A673 (cell line): ENCODE data around the gene FAM114A1. TPM values are rescaled to one million over a fixed set of nuclear protein-coding genes. Genes with fewer than 3 reads are reported as not detected.

Experiments used
- BruUV-seq: library from RNA; stranded (reverse); fragments of 400-500 nt; replicated peaks from 2 replicates; lab custom pipeline; 2021; lab: Mats Ljungman, UMichigan
- CTCF ChIA-PET: fragments of 300-600 bp; sonication (Branson Sonifier 250); formaldehyde crosslinking; loops from one replicate; lab custom pipeline; 2022; ENCODE audit warnings: antibody characterized with exemption; lab: Charles Lee
- POLR2A ChIA-PET: fragments of 300-600 bp; sonication (Branson Sonifier 250); formaldehyde crosslinking; loops from one replicate; lab custom pipeline; 2022; ENCODE audit warnings: antibody characterized with exemption; ENCODE audit not compliant: low non-redundant PET; lab: Charles Lee
- DNase-seq: peaks from one replicate; pipeline ENCODE4 v3.0.0-alpha.2; 2015; ENCODE audit warnings: low spot score
- H3K27ac ChIP-seq: fragments of 200-600 bp; sonication (generic); 2 replicates; pipeline ENCODE4 v1.5.1; 2016; ENCODE audit warnings: mixed run types, low read depth, mild to moderate bottlenecking, mixed read lengths, antibody characterized with exemption, low read length; ENCODE audit not compliant: poor library complexity, severe bottlenecking
- H3K27me3 ChIP-seq: fragments of 200-600 bp; sonication (generic); replicated peaks from 2 replicates; pipeline ENCODE4 v1.6.1; 2017; ENCODE audit warnings: mixed run types, low read depth, mild to moderate bottlenecking, mixed read lengths, antibody characterized with exemption, low read length; ENCODE audit not compliant: insufficient read depth, poor library complexity
- H3K36me3 ChIP-seq: fragments of 200-600 bp; sonication (generic); 2 replicates; pipeline ENCODE4 v1.6.1; 2016; ENCODE audit warnings: mixed run types, mild to moderate bottlenecking, mixed read lengths, antibody characterized with exemption, low read length; ENCODE audit not compliant: insufficient read depth, poor library complexity, severe bottlenecking
- H3K4me1 ChIP-seq: fragments of 200-600 bp; sonication (generic); 2 replicates; pipeline ENCODE4 v1.6.1; 2017; ENCODE audit warnings: mixed run types, mild to moderate bottlenecking, mixed read lengths, antibody characterized with exemption, low read length; ENCODE audit not compliant: insufficient read depth, poor library complexity, severe bottlenecking
- H3K4me3 ChIP-seq: fragments of 200-600 bp; sonication (generic); 2 replicates; pipeline ENCODE4 v1.5.1; 2016; ENCODE audit warnings: low read depth, mixed run types, mild to moderate bottlenecking, mixed read lengths, low read length; ENCODE audit not compliant: poor library complexity, severe bottlenecking
- H3K9me3 ChIP-seq: fragments of 200-600 bp; sonication (generic); 2 replicates; pipeline ENCODE4 v1.6.1; 2016; ENCODE audit warnings: mixed run types, low read depth, mild to moderate bottlenecking, mixed read lengths, antibody characterized with exemption, low read length; ENCODE audit not compliant: poor library complexity, severe bottlenecking
- EZH2 ChIP-seq: fragments of 200-600 bp; sonication (generic); IDR thresholded peaks from 2 replicates; pipeline ENCODE4 v1.6.1; 2017; ENCODE audit warnings: borderline replicate concordance, low read depth, mild to moderate bottlenecking, mixed read lengths, antibody characterized with exemption, low read length; ENCODE audit not compliant: poor library complexity, severe bottlenecking
- intact Hi-C: fragments of 100-400 bp; cut with micrococcal nuclease; formaldehyde crosslinking; loops from one replicate; pipeline ENCODE4 v1.10.0; 2022; ENCODE audit not compliant: unreplicated experiment
- total RNA-seq: library from RNA; stranded (reverse); gene quantifications from 2 replicates; pipeline ENCODE4 v1.2.3, GENCODE V29; 2021
- TF ChIP-seq, protein P1 (sequence below): fragments of 300-800, 200-600 bp; sonication (generic); conservative IDR thresholded peaks from 2 replicates; pipeline ENCODE4 v1.5.1; 2017; ENCODE audit warnings: low read depth, mild to moderate bottlenecking, antibody characterized with exemption, low read length, moderate library complexity, mixed read lengths

The FAM114A1 gene
- total RNA-seq, 1 experiment from 2014 or later: 4.2 TPM

- intact Hi-C loops: no loop called here
- Histone ChIP-seq H3K4me1 (peaks cover 21% of the 10 kb centered on the region), H3K4me3 (no peak overlapping the region), H3K27ac (peak overlapping the region; percentile 9), H3K27me3 (no peaks in the 10 kb centered on the region), H3K9me3 (no peaks in the 10 kb centered on the region), H3K36me3 (no peaks in the 10 kb centered on the region)
- DNase-seq: no peak
- POLR2A ChIA-PET: no interaction called here
- TF ChIP-seq EZH2: no peak
- TF ChIP-seq, protein P1, sequence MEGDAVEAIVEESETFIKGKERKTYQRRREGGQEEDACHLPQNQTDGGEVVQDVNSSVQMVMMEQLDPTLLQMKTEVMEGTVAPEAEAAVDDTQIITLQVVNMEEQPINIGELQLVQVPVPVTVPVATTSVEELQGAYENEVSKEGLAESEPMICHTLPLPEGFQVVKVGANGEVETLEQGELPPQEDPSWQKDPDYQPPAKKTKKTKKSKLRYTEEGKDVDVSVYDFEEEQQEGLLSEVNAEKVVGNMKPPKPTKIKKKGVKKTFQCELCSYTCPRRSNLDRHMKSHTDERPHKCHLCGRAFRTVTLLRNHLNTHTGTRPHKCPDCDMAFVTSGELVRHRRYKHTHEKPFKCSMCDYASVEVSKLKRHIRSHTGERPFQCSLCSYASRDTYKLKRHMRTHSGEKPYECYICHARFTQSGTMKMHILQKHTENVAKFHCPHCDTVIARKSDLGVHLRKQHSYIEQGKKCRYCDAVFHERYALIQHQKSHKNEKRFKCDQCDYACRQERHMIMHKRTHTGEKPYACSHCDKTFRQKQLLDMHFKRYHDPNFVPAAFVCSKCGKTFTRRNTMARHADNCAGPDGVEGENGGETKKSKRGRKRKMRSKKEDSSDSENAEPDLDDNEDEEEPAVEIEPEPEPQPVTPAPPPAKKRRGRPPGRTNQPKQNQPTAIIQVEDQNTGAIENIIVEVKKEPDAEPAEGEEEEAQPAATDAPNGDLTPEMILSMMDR: no peak
- no TSS peak for BruUV-seq
- CTCF ChIA-PET: no interaction called here
Measured at GRCh38 chr4:38983291-38983690, 115.7 kb downstream of the FAM114A1 start.

DNA sequence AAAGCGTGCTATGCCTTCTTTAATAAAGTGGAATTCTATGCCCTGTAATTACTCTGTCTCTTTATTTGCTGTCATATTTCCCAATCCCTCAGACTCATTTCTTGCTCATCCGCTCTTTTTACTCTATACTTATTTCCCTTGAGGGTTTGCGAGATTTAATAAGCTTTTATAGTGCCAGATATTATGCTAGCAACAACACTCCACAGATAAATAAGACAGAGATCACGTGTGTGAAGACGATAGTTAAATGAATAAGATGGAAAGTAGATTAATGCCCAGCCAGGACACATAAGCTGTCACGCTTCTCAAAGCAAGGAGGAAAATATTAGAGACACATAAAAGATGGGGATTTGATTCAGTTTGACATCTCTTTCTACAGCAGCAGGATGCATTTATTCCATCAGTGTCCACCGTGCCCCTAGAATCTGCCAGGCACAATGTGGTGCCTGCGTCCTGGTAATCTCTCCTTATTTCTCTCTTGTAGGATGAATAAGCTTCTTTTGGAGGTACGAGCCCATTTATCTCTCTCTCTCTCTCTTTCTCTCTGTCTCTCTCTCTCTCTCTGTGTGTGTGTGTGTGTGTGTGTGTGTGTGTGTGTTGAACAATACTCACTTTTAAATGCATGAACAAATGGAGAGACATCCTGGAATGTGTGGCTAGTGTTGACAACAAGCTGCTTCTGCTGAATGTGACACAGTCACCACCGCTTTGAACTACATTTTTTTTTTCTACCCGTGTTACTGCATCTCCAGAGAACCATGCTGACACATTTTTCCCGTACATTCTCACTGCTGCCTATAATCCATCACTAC is 116.4 kb downstream of the FAM114A1 start:
- no peak for TF ChIP-seq EZH2
- TF ChIP-seq, protein P1: no peak
- no peaks in the 10 kb centered on the region for H3K36me3 ChIP-seq
- H3K9me3 ChIP-seq: no peaks in the 10 kb centered on the region
- CTCF ChIA-PET: no interaction called here
- H3K27ac ChIP-seq: peak overlapping the region; percentile 2
- POLR2A ChIA-PET: no interaction called here
- peaks cover 21% of the 10 kb centered on the region for H3K4me1 ChIP-seq
- DNase-seq: peak; percentile 53
- intact Hi-C loops: no loop called here
- no peaks in the 10 kb centered on the region for H3K27me3 ChIP-seq
- no TSS peak for BruUV-seq
- no peak overlapping the region for H3K4me3 ChIP-seq

DNA sequence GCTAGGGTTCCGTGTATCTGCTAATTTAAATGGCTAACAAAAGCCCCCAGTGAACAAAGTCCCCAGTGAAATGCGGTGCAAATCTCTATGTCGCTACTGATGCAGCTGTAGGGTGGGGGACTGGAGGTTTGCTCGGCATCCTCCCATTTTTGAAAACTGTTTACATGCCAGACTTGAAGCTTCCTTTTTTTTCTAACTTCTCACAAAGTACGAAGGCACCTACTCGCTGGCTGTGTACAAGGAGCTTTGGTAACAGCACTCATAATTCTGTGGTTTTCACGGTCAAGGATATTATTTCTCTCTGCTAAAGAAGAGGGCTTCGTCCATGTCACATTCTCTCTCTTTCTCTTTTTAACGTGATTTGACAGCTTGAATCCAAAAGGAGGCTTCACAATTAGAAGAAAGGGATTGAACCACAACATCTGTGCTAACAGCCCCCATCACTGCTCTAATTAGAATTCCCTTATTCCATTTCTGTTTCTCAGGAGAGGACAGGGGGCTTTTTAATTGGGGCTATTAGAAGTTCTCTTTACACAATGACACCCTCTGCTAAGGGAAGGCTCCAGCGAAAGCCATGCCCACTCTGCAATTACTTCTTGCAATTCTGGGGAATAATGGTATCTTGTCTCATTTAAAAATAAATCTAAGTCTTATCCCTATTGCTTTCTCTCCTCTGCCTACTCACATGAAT is 117.9 kb downstream of the FAM114A1 start:
- H3K4me1 ChIP-seq: peaks cover 21% of the 10 kb centered on the region
- H3K4me3 ChIP-seq: no peak overlapping the region
- H3K36me3 ChIP-seq: no peaks in the 10 kb centered on the region
- CTCF ChIA-PET: no interaction called here
- H3K9me3 ChIP-seq: no peaks in the 10 kb centered on the region
- H3K27ac ChIP-seq: no peak overlapping the region
- POLR2A ChIA-PET: no interaction called here
- intact Hi-C loops: no loop called here
- DNase-seq: no peak
- TF ChIP-seq, protein P1: no peak
- TF ChIP-seq EZH2: no peak
- no TSS peak for BruUV-seq
- H3K27me3 ChIP-seq: no peaks in the 10 kb centered on the region
